NCI-H2107 treated with DMSO at 0.1 percent for 48 hours (cell line): ENCODE results near the gene SPRYD4.

Experiments
- DNase-seq: peaks from one replicate; lab custom pipeline; 2025; ENCODE audit not compliant: unreplicated experiment; lab: John Stamatoyannopoulos, UW

The SPRYD4 gene

GRCh38 chr12:56520506-56520905, 52.1 kb downstream of the SPRYD4 start:
- no peak for DNase-seq

GRCh38 chr12:56521209-56521589, 52.8 kb downstream of the SPRYD4 start:
- DNase-seq, result no peak

GRCh38 chr12:56521590-56522371, 53.4 kb downstream of the SPRYD4 start, which contains the start of gene RBMS2:
RBMS2 (plus strand) TSS chr12:56521820; CDS start chr12:56522024, 204 bp downstream.
- DNase-seq, result peak; percentile 76

GRCh38 chr12:56522411-56523193, 54.2 kb downstream of the SPRYD4 start:
- no peak for DNase-seq

- no peak for DNase-seq
Measured at GRCh38 chr12:56528846-56529245, 60.5 kb downstream of the SPRYD4 start.
